Activated T-helper 9 cell treated with anti-CD3 and anti-CD28 coated beads, Interleukin-2, amount 50 U/mL, for 16 hours (primary cell): Measurements from ENCODE around the gene ACOT7.

Source experiments
- DNase-seq: peaks from one replicate; pipeline ENCODE4 v3.0.0-alpha.2; 2020; ENCODE audit warnings: low read depth

Gene ACOT7

DNA sequence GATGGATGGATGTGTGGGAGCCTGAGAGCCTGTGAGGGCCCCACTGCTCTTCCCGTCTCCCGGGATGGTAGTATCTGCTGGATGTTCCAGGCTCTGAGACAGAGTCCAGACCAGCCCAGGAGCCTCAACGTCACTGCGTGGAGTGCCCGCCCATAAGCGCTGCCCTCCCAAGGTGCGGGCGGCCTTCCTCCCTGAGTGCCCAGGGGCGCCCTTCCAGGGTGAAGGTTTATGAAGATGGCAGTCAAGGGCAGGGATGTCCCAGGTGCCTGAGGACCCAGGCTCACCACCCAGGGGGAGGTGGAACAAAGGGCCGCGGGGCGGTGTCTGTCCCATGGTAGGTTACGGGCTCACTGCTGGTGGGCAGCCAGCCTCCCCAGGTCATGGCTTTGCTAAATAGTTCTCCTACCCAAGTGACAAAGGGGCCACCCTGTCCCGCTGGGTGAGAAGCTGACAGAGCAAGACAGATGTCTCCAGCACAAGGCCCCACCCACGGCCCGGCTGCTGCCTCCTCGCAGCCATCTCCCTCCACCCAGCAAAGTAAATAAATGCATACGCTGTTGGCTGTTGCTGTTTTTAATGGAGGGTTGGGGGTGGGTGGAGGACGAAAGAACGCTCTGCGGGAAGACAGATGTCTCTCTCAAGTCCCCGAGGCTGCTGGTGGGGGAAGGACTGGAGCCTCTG is 123.7 kb downstream of the ACOT7 start:
- no peak for DNase-seq

DNA sequence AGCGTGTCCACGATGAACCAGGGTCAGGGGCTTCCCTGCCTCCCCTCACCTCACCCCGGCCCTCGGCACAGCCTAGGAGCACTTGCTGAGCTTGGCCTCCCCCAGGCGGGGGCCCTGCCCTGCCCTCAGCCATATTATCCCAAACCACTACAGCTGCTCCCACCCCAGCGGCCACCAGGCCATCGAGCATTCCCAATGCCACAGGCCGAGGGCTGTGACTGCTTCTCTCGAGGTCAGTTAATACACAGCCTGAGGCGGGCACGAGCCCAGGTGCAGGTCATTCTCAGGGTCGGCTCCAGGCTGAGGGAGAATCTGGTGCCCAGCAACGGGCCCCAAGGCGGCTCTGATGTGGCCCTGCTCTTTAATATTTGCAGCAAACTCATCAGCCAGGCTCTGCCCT is 124.3 kb downstream of the ACOT7 start:
- no peak for DNase-seq

DNA sequence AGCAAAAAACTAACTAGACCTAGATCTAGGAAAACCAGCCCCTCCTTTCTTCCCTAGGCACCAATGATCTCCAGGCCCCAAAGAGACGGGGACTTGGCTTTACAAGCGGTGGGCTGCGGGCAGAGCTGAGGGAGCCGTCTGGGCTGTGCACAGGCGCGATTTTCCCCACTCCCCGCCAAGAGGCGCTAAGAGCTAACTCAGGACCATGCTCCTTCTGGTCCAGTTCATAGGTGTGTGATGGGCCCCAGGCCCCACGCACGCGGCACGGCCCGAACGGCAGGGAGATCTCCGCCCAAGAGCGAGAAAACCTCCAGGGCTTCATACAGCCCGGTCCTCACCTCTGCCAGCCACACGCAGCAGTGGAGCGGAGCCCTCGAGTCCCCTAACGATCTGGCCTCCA is 125.2 kb downstream of the ACOT7 start:
- no peak for DNase-seq

DNA sequence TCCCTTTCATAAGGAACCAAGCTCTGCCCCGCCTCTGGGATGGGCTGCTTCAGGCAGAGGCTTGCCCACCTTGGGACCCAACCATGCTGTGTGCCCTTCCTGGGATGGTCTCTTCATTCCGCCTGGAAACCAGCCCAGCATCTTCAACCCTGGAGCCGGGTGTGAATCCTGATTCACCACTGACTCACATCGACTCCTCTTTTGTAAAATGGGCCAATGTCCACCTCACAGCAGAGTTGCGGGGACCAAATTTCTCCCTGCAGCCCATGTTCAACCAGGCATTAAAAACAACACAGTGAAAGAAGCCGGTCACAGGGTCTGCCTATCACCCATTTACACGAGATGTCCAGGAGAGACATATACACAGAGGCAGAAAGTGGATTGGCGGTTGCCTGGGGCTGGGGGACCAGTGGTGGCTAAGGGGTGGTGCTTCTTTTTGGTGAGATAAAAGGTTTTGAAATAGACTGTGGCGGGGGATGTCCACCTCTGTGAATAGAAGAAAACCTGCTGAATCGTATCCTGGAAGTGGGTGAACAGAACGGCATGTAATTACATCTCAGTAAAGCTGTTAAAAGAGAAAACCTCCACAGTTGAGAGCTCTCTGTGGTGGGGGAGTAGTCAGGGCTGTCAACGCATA is 125.8 kb downstream of the ACOT7 start:
- DNase-seq: no peak

DNA sequence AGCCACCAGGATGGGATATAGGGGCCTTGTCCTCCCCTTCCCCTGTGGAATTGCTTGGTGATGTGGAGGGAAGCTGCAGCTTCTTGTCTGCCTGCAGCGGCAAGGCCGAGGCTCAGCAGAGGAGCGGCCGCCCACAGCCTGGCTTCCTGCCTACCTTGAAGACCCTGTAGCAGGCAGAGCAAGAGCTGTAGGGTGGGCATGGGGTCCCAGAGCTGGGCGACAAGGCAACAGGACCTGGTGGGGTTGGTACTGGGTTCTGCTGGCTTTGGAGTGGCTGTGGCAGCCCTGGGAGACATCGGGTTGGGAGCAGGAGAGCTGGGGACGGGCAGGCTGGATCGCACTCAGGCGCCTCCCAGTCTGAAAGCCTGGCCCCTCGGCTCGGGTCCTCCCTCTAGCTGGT is 126.9 kb downstream of the ACOT7 start:
- no peak for DNase-seq

DNA sequence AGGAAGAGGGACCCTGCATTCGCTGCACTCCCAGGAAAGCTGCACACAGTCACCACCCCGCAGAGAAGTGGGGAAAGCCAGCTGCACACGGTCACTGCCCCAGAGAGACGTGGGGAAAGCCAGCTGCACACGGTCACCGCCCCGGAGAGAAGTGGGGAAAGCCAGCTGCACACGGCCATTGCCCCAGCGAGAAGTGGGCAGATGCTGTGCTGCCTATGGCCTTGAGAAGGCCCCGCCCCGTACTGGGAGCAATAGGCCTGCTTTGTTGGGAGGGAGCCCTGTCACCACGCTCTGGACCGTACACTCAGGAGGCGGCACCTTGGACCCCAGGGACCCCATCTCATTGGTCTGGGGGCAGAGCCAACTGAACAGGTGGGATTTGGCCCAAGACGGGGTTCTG is 128.4 kb downstream of the ACOT7 start:
- no peak for DNase-seq

DNA sequence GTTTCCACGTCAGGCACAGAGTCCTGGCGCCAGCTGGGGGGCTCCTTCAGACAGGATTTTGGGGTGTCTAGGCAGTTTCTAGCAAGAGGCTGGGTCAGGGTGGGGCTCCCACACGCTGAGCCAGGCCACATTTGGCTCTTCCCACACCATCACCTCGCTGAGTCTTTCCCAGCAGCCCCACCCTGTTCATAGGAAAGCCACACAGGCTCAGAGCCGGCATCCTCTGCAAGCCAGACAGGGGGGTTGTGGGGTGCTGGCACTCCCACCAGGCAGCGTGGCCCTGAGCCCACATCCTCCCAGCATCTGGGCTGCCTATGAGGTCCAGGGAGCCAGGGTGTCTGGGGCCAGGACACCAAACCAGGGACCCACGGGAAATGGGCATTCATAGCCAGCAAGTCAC is 129.9 kb downstream of the ACOT7 start:
- no peak for DNase-seq

DNA sequence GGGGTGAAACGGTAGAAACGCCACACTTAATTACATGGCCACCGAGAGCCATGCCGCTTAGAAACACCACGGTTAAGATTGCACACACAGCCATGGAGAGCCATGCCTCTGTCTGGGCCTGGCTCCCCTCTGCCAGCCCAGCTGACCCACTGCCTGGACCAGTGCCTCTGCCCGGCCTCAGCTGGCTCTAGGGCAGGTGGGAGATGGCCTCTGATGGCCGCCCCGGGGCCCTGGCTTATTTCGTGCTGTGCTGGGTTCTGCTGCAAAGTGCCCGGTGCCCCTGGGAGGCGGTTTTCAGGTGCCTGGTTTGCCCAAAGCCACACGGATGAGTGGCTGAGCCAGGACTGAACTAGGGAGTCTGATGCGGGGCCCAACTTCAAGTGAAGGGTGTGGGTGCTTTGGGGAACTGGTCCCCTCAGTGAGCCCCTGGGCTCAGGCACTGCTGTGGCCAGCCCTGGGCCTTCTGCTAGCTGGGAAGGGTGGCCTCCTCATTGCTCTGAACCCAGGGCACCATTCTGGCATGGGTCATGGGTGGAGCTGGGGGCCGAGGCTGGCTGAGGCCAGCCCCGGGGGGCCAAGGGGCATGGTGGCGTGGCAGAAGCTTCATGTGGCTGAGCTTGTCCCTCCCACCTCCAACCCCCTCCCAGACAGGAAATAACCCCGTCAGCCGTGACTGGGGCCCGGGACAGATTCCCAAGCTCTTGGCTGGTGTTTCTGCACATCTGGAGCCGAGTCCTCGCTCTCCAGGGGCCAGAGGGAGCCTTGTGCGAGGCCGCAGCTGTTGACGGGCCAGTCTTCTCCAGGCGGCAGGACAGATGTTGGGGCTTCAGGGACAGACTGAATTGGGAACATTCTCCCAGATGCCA is 130.8 kb downstream of the ACOT7 start:
- DNase-seq: no peak

DNA sequence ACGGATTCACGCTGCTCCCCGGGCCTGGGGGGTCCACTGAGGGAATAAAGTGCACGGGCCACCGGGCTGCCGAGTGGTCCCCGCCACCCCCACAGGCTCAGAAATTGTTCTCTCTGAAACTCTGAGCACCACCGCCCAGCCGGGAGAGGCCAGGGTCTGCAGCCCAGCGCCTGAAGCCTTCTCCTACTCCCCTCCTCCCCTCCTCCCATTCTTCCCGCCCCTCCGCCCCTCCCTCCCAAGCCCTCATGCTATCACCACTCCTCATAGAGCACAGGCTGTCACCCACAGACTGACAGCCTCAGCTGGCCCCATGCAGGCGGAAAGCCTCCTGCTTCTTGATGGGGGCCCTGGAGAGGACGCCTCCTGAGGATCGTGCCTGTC is 132.0 kb downstream of the ACOT7 start:
- no peak for DNase-seq

DNA sequence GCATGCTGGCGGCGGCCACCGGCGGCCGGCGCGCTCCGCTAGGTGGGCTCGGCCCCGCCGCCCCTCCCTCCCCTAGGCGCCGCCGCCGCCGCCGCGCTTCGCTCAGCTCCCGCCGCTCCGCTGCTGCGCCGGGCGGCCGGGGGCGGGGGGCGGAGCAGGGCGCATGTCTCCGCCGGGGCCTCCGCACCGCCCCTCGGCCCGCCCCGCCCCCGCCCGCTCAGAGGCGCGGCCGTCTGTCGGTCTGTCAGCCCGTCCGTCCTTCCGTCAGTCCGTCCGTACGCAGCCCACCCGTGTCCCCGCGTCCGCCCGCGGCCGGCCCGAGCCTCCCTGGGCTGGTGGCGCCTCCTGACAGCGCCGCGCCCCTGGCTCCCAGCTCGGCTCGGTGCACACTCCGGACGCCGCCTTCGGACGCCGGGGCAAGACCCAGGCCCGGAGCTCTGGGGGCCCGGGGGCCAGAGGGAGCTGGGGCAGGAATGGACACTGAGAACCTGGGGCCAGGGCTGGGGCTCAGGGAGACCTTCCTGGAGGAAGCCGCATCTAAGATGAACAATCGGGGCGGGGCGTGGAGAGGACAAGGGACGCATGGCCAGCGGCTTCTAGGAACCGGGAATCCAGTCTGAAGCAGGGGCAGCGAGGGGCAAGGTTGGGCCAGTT is 132.5 kb downstream of the ACOT7 start, which contains the start of gene GPR153:
GPR153 (minus strand) TSS at position 138 of the 654 bp plus-strand sequence. CDS start 6,193 bp downstream, outside the sequence.
- DNase-seq: peak; percentile 40

DNA sequence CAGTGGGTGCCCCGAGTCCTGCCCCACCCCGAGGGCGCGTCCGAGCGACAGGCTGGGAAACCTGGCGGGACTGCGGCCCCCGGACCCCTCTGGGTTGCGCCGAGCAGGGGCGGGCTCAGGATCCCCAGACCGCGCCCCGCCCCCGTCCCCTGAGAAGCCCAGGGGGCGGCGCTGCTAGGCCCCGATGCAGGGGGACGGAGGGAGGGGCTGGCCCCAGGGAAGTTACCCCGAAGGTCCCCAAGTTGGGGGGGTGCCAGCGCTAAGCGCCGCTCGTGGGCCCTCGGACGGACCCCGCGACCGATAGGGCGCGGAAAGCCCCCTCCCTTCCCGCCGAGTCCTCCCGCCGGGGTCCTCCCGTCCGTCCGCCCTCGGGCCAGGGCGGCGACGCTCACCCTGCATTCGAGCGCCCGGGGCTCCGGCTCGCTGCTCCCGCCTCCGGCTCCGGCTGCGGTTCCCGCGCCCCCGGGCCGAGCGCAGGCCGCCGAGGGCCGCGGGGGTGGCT is 133.1 kb downstream of the ACOT7 start:
- no peak for DNase-seq

DNA sequence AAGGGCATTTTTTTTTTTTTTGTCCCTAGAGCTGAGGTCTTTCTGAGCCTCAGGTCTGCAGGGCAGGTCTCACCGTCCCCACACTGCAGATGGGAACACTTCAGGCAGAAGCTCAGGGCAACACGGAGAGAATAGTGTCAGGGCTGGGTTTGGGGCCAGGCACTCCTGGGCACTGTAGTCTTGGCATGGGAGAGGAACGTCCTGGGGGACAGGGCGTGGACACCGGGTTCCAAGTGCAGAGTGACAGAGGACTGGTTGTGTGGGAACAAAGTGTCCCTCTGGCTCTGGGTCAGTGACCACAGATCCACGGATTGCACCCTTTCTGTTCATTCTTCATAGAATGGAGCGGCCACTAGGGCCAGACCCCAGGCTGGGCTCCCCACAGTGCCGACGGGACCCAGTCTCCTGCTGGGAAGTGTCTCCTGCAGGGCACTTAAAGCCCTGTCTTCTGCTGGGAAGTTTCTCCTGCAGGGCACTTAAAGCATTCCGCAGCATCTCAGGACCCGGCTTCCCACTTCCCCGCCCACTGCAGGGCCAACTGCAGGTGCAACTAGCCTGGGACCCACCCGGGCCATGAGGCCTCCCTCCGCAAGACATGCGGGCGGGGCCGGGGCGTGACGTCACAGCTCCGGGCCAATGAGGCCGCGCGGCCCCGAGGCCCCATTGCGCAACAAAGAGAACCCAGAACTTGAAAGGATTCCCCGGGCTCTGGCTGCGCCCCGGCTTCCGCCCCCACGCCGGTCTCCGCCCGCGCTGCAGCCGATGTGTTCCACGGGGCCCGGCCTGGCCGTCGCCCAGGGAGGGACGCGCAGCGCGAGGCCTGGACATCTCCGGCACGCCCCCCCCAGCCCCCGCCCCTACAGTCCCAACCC is 133.8 kb downstream of the ACOT7 start:
- DNase-seq: peak; percentile 61

DNA sequence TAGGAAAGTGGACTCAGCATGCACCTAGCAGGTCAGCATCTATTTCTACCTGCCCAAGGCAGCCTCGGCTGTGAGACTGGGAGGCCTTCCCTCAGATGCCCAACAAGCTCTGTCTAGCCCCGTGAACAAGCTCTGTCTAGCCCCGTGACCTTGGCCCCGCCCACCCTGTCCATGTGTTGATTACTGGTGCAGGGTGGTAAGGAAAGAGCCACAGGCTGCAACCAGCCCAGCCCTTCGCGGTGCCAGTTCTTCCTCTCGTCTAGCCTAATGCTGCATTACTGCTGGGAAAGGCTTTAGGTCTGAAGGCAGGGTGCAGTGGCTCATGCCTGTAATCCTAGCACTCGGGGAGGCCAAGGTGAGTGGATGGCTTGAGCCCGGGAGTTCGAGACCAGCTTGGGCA is 134.9 kb downstream of the ACOT7 start:
- DNase-seq: no peak

DNA sequence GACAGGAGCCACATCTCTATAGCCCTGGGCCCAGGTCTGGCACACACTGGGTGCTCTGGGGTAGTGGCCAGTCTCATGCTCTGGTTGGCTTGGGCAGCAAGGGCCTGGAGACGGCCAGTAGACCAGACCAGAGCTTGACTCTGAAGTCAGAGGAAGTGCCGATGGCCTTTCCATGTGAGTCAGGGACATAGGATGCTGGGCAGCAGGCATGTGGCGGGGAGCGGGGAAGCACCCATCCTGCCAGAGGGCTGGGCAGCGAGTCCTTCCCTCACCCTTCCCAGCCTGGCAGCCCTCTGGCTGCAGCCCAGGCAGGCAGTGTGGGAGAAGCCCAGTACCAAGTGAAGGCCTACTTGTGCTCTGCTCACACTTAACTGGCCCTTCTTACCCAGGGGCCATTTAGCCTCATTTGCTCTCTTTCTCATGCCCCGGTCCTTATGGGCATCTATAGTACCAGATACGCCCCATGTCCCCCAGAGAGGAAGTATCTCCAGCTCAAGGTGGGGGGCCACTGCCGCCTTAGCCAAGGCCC is 136.0 kb downstream of the ACOT7 start:
- no peak for DNase-seq

DNA sequence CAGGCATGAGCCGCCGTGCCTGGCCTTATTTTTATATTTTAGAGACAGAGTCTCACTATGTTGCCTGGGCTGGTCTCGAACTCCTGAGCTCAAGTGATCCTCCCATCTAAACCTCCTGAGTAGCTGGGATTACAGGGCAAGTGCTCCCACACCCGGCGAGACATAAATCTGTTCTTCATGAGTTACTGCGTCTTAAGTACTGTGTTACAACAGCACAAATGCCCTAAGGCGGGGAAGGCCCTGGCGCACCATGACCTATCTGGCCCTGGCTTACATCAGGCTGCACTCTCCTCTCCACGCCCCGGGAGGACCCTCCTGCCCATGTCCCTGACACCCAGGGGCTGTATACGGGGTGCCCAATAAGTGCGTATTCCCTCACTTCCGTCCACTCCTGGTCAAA is 136.9 kb downstream of the ACOT7 start:
- no peak for DNase-seq

DNA sequence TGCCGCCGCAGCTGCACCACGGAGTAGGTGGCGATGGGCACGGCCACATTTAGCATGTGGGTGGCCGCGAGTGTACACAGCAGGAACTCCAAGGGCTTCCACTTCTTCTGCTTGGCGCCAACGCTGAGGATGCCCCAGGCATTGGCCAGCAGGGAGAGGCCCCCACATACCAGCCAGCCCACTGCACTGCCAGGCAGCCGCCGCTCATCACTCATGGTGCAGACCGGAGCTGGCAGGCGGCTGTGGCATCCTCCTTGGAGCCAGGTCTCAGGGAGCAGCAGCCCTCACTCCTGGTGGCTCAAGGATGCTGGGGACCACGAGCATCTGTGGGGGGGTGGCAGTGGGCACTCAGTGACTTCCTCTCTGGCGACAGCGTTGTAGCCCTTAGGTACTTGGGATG is 138.9 kb downstream of the ACOT7 start:
- DNase-seq: no peak

DNA sequence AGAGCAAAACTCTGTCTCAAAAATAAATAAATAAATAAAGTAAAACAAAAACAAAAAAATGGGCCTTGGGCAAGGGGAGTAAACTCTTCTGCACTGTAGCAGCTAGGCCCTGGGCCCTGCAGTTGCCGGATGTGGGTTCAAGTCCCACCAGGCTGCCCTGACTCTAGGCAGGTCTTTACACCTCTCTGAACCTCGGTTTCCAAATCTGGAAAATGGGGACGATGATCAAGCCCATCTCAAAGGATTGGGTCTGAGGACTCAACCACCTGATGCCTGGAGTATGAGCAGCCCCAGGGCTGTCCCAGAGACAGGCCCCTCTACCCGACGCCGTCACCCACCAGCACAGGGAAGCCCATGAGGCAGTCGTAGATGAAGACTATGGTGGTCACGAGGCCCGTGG is 140.2 kb downstream of the ACOT7 start:
- DNase-seq: no peak

DNA sequence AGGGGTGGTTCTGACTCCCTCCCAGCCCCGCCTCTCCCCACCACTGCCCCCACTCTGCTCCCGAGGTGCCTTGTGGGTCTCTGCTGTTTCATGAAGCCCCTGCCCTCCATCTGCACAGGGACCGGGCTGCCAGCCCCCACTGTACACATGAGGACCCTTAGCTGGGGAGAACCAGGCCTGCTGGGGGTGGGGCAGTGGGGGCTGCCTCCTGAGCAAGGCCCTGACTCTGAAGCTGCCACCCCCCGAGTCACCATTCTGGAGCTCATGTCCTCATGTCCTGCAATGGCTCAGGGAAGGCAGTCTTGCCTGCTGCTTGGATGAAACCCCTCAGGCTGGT is 141.2 kb downstream of the ACOT7 start:
- DNase-seq: no peak

DNA sequence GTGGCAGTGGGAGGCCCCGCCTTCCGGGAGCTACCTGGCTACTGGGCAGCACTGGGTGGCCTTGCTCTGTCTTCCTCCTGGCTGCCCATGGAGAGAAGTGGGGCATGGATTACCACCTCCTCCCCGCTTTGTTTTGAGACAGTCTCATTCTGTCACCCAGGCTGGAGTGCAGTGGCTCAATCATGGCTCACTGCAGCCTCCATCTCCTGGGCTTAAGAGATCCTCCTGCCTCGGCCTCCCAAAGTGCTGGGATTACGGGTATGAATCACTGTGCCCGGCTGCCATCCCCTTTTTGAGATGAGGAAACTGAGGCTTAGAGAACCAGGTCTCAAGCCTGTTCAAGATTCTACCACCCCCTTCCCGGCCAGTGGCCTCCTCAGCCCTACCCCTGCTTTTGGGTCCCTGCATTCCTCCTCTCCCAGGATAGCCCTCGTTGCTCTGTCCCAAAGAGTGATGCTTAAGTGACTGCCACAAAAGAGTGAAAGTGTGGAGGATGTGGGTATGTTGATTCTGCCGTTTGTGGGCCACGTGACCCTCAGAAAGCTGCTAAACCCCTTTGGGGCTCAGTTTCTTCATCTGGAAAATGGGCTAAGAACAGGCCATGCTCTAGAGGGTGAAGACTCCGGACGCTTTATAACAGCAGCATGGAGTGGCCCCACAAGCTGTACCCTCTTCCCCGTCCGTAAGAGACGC is 141.7 kb downstream of the ACOT7 start:
- DNase-seq: no peak

DNA sequence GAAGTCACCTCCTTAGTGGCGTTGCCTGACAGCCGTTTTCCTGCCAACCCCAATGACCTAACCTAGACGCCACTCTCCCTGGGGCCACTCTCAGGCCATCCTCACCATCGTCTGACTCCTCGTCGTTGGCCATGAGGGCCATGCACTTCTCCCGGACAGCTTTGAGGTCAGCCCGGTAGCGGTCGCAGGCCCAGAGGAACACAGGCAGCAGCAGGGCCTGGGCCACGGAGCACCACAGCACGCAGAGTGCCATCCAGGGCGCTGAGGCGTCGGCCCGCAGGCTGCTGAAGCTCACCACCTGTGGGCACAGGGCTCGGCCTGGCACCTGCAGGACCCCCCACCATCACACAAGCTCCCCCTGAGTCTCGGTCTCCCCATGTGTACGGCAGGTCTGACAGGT is 142.3 kb downstream of the ACOT7 start:
- no peak for DNase-seq
